Skin epidermis (tissue), 12 donors: ENCODE data around the gene PTTG1IP2.

Experiments
- H3K27ac ChIP-seq, 21 experiments: fragments of 200-600 bp; sonication (generic) in 11 of 21; one replicate each; pipeline ENCODE4 v1.5.0; 2020; ENCODE audit warnings: mild to moderate bottlenecking in 3 of 21, inconsistent platforms in 2 of 21, moderate library complexity in 2 of 21
- H3K4me3 ChIP-seq, 7 experiments: fragments of 200-600 bp; sonication (generic) in 2 of 7; one replicate each; pipeline ENCODE4 v1.5.0; 2020; ENCODE audit warnings: inconsistent platforms in 2 of 7, mild to moderate bottlenecking in 2 of 7, moderate library complexity in 1 of 7

The PTTG1IP2 gene

DNA sequence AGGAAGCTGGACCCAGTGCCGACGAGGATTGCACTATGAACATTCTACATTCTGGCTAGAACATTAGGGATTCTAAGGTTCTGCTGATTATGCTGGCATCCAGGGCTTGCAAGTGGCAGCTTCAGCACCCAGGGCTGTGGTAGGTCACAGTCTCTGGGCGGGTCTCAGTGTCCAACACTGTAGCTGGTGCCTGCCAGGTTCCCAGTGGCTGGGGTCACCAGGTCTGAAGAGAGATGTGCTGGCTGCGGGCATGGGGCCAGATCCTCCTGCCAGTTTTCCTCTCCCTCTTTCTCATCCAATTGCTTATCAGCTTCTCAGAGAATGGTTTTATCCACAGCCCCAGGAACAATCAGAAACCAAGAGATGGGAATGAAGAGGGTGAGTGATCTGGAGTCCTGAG, at the start of gene PTTG1IP2:
PTTG1IP2 (plus strand) TSS at position 86 of the 400 bp plus-strand sequence; CDS start at position 234, 148 bp downstream.
- H3K27ac ChIP-seq: no peak within 1 kb of the TSS
- no peak within 1 kb of the TSS for H3K4me3 ChIP-seq

- H3K27ac ChIP-seq: no peak overlapping the region
- H3K4me3 ChIP-seq: no peak overlapping the region
These were observed 47.8 kb upstream of the PTTG1IP2 start for GRCh38 chr7:90421651-90422050.

DNA sequence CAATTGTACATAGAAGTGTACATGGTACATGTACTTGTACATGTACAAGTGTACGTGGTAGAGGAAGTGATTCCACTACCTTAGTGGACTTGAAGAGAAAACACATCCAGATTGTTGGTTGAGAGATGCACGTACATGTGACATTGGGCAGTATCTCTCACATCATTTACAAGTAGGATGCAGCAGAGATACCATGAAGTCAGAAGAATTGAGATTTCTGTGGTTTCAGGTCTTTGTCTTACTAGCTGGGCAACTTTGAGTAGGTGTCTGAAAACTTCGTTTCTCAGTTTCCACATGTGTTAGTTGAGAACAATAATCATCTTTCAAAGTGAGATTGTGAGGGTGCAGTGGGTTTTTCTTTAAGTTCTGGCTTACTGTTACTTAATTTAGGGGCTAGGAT, 44.7 kb upstream of the PTTG1IP2 start:
- H3K27ac ChIP-seq: no peak overlapping the region

DNA sequence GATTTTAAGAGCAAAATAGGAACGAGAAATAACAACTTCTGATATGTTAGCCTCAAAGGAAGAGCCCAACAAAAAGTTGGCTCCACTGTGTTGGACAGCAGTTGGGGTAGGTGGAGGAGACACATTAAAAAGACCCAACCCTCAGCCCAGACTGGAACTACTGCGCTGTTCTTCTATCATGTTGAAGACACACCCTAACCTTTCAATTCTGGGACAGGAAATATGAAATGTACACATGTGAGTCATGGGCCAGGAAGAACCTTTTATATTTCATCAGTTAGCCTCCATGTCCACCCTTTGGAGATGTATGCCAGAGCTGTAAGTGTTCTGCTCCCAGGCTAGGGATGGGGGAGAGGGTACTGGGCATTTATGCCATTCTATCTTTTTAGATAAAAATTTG, 44.1 kb upstream of the PTTG1IP2 start:
- no peak overlapping the region for H3K4me3 ChIP-seq
- H3K27ac ChIP-seq: no peak overlapping the region

More for the DNA sequence above, 44.7 kb upstream of the PTTG1IP2 start:
- no peak overlapping the region for H3K4me3 ChIP-seq

- H3K27ac ChIP-seq: no peak overlapping the region
These were observed 38.6 kb upstream of the PTTG1IP2 start for GRCh38 chr7:90430614-90431460.

GRCh38 chr7:90432752-90433151, 36.7 kb upstream of the PTTG1IP2 start:
- H3K27ac ChIP-seq: no peak overlapping the region
- no peak overlapping the region for H3K4me3 ChIP-seq

More at GRCh38 chr7:90430614-90431460, 38.6 kb upstream of the PTTG1IP2 start:
- H3K4me3 ChIP-seq: no peak overlapping the region

DNA sequence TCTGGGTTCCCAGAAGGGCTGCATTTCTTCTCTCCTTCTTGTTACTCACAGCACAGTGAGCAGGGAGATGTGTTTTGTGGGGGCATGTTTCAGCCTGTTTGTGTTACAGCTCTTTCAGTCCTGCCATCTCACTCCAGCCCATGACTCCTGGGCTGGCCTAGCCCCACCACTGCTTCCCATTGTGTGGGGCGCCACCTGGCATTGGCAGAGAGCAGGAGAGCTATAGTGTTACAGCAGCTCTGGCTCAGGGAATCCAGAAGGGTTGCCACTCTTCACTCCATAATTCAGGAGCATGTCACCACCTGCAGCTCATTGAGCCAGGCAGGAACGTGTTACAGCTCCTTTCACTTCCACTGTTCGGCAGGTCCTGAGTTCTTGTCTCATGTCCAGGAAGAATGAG, 36.2 kb upstream of the PTTG1IP2 start:
- no peak overlapping the region for H3K27ac ChIP-seq
- H3K4me3 ChIP-seq: no peak overlapping the region

- Histone ChIP-seq H3K27ac (no peak overlapping the region), H3K4me3 (no peak overlapping the region)
These were observed 23.8 kb upstream of the PTTG1IP2 start for GRCh38 chr7:90445633-90446032.

DNA sequence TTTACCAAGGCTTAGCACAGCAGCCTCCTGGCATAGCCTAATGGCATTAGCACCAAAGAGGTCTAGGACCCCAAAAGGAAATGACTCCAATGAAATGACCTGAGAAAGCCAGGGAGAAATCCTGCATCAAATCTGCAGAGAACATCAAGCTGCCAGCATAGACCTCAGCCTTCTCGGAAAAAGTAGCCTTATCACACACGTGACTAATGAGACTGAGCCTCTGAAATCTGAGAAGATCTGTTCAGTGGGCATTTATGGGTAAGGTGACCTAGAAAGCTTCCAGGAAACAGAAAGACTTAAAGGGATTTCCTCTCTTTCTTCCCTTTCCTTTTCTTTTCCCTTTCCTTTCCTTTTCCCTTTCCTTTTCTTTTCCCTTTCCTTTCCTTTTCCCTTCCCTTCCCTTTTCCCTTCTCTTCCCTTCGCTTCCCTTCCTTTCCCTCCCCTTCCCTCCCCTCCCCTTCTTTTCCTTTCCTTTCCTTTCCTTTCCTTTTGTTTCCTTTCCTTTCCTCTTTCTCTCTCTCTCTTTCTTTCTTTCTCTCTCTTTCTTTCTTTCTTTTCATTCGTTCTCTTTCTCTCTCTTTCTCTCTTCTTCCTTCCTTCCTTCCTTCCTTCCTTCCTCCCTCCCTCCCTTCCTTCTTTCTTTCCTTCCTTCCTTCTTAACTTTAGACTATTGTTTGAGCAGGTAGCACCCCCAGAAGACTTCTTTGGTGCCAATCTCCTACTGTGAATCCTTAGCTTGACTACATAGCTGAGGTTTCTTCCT, 23.1 kb upstream of the PTTG1IP2 start:
- Histone ChIP-seq H3K4me3 (no peak overlapping the region), H3K27ac (no peak overlapping the region)

DNA sequence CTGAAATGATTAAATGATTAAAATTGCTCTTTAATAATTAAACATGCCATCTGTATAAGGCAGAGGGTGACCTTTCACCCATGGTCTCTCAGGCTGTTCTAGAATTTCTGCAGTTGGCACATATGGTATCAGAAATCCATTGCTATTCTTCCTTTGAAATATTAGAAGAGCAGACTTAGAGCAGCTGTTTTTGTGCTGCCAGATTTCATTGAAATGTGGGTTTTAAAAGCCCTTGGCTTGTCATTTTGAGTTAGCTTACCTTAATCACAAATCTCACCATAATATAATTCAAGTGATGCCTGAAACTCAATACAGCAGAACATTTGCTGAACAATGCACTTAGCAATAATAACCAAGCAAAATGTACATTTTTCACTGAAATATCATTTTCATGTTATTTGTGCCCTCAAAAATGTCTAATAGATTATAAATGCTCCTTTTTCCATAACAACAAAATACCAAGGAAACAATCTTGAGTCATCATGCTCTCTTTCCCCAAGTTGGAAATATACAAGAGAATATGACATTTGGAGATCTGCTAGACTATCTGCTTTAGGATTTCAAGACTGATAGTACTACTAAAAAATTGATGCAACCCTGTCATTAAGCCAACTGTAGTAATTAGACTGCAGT, 16.1 kb upstream of the PTTG1IP2 start:
- Histone ChIP-seq H3K4me3 (no peak overlapping the region), H3K27ac (no peak overlapping the region)

- Histone ChIP-seq H3K4me3 (no peak overlapping the region), H3K27ac (no peak overlapping the region)
These were observed 15.5 kb upstream of the PTTG1IP2 start for GRCh38 chr7:90453931-90454330.

GRCh38 chr7:90455163-90456030, 14.0 kb upstream of the PTTG1IP2 start:
- no peak overlapping the region for H3K4me3 ChIP-seq
- no peak overlapping the region for H3K27ac ChIP-seq

DNA sequence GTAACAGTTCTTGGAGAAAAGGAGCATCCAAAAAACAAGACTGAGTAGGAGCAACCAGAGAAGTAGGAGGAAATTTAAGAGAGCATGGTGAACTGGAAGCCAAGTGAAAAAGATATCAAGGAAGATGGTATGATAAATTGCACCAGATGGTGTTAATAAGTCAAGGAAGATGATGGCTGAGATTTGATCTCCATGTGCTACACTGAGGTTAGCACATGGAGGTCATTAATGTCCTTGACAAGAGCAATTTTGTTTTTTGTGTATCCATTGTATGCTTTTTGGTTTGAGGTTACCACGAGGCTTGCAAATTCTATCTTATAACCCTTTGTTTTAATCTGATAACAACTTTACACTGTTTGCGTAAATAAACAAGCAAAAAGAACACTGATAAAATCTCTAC, 11.3 kb upstream of the PTTG1IP2 start:
- Histone ChIP-seq H3K4me3 (no peak overlapping the region), H3K27ac (no peak overlapping the region)

DNA sequence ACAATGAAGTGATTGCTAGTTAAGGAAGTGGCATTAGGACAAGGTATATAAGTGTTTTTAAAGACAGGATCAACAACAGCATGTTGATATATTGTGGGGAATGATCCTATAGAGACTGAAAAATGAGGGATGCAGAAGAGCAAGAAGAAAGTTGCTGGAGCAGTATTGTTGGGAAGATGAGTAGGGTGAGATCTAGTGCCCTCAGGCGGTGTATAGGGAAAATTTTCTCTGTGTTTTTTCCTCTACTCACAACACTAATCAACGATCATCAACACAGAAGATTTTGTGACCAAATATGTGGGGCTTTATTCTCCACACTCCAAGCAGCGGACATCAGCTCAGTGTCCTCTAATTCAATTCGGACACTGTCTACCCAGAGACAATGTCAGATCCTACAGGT, 9.6 kb upstream of the PTTG1IP2 start:
- Histone ChIP-seq H3K4me3 (no peak overlapping the region), H3K27ac (no peak overlapping the region)

DNA sequence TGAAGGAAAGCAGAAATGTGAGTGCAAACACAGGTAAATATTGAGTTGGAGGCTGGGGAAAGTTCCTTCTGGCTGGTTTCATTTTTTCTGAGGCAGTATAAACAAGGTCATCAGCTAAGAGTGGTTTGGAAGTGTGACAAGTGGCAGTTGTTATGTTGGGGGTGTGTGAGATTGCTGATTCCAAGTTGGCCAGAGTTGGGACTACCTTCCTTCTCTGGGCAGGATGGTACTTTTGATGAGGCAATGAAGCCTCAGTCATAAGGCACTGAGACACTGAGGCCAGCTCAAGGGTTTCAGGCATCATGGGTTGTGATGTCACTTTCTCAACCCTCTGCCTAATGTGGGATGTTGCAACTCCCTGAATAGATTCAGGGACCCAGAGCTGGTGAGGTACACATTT, 8.2 kb upstream of the PTTG1IP2 start:
- H3K27ac ChIP-seq: no peak overlapping the region
- H3K4me3 ChIP-seq: no peak overlapping the region

- H3K4me3 ChIP-seq: peak overlapping the region in 3 of 7 experiments; percentile 5 to 27 (median 21)
- H3K27ac ChIP-seq: peak overlapping the region in 7 of 21 experiments; percentile 3 to 52 (median 18)
These were observed 6.2 kb upstream of the PTTG1IP2 start for GRCh38 chr7:90463151-90463628.

GRCh38 chr7:90465816-90466215, 3.6 kb upstream of the PTTG1IP2 start:
- Histone ChIP-seq H3K4me3 (no peak overlapping the region), H3K27ac (no peak overlapping the region)

GRCh38 chr7:90472805-90473540, 3.5 kb downstream of the PTTG1IP2 start:
- H3K4me3 ChIP-seq: no peak overlapping the region
- H3K27ac ChIP-seq: no peak overlapping the region

GRCh38 chr7:90473814-90474213, 4.4 kb downstream of the PTTG1IP2 start:
- Histone ChIP-seq H3K4me3 (no peak overlapping the region), H3K27ac (no peak overlapping the region)
